Medulla oblongata (tissue), 1 donor: Measurements from ENCODE around the gene DET1.
"Not testable (repeated sequence)": the region's sequence is repeated elsewhere in the genome, so short reads cannot be mapped to it uniquely, and the experiment has no call there.

Experiments
- DNase-seq: peaks from one replicate; pipeline ENCODE4 v3.0.0-alpha.2; 2015; ENCODE audit errors: extremely low spot score

Gene DET1

DNA sequence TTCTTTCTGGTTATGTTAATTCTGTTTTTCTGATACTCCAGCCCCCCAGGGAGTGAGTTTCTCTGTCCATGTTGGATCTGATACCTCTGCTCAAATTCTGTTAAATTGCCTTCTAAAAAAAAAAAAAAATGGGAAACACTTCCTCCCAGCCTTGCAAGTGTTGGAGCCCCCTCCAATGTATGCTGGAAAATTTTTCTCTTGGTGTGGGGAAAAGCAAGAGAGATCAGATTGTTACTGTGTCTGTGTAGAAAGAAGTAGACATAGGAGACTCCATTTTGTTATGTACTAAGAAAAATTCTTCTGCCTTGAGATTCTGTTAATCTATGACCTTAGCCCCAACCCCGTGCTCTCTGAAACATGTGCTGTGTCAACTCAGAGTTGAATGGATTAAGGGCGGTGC is 6.1 kb downstream of the DET1 start:
- not testable (repeated sequence) for DNase-seq

DNA sequence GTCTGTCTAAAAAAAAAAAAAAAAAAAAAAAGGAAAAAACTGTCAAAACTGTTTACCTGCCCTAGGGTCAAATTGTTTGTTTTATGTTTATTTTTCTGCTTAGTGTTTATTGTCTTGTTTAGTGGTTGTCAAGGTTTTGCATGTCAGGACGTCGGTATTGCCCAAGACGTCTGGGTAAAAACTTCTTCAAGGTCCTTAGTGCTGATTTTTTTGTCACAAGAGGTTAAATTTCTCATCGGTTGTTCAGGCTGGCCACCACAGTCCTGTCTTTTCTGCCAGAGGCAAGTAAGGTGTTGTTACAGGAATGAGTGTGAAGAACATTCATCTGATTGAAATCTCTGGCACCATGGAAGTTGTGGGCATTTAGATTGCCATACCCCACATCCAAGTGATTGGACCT is 7.0 kb downstream of the DET1 start:
- no peak for DNase-seq

DNA sequence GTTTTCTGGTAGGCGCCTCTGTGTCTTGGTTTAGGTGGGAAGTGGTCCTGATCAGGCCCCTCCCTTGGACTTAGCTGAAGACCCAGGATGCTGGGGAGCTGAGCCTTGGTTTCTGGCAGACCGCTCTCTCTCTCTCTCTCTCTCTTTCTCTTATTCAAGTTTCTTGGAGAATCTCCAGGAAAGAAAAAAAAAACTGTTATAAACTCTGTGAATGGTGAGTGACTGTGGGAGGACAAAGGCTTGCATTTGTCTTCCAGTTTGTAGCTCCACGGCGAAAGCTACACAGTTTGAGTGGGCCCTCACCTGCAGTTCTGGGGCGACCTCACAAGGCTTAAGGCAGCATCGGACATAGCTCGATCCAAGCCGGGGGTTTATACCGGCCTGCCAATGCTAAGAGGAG is 7.5 kb downstream of the DET1 start:
- peak; percentile 41 for DNase-seq

GRCh38 chr15:88537591-88538317 is 8.7 kb downstream of the DET1 start:
- no peak for DNase-seq

GRCh38 chr15:88535607-88536313 is 10.7 kb downstream of the DET1 start:
- DNase-seq: no peak

DNA sequence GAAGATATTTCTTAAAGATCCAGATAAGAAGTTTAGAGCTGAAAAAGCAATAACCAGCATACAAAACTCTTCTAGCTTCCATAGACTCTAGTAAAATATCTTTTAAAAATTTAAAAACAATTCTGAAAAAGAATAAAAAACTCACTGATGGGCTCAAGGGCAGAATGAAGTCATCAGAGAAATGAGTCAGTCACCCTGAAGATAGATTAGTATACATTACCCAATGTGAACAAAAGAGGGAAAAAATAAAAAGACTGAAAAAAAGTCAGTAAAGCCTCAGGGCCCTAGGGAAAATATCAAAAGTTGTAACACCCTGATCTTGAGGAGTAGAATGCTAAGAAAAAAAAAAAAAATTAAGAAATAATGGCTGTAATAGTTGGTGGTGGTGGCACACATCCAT is 11.4 kb downstream of the DET1 start:
- DNase-seq: no peak

GRCh38 chr15:88533376-88533775 is 13.1 kb downstream of the DET1 start:
- DNase-seq: no peak

DNA sequence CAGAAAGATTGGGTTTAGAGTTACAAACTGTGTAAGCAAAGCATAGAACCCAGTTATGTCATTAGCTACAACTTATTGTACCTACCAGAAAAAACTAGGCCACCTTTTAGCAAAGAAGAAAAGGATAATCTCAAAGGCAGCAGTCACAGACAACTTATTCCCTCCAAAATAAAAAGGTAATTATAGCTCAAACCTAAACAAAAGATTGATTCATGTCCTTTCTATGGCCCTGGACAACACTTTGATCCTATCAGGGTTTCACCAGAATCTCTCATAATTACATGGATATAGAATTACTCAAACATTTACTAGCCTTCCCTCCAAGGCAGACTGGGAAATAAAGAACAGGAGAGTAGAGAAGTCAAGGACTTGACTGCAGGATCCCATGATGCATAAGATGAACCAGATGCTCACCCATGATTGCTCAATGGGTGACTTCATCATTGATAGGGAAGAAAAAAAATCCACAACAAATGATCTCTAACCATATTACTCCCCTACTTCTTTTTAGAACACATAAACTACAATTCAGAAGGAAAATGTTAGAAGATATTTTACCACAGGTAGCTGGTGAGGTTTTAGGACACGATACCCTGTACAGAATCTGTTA is 17.4 kb downstream of the DET1 start:
- no peak for DNase-seq

GRCh38 chr15:88526247-88526879 is 20.1 kb downstream of the DET1 start:
- no peak for DNase-seq

GRCh38 chr15:88525418-88525817 is 21.1 kb downstream of the DET1 start:
- no peak for DNase-seq

DNA sequence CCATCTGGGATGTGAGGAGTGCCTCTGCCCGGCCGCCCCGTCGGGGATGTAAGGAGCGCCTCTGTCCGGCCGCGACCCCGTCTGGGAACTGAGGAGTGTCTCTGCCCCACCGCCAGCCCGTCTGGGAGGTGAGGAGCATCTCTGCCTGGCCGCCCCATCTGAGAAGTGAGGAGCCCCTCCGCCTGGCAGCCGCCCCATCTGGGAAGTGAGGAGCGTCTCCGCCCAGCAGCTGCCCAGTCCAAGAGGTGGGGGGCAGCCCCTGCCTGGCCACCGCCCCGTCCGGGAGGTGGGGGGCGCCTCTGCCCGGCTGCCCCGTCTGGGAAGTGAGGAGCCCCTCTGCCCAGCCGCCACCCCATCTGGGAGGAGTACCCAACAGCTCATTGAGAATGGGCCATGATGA is 22.4 kb downstream of the DET1 start:
- not testable (repeated sequence) for DNase-seq

DNA sequence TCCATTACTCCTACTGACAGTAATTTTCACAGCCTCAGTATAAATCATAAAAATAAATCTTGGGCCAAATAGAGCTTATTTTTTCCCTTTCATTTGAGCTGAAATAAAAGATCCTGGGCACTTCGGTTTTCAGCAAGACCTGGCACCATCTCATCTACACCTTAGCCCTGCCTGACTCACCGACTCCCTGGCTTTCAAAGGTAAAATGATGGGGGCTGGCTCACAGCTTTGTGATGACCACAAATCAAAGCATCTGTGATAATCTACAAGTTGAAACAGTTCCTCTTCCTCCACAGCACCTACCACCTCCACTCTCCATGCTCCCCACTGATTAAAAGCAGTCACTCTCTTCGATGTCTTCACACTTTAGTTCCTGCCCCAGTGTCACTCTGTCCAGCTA is 27.6 kb downstream of the DET1 start:
- DNase-seq: no peak

DNA sequence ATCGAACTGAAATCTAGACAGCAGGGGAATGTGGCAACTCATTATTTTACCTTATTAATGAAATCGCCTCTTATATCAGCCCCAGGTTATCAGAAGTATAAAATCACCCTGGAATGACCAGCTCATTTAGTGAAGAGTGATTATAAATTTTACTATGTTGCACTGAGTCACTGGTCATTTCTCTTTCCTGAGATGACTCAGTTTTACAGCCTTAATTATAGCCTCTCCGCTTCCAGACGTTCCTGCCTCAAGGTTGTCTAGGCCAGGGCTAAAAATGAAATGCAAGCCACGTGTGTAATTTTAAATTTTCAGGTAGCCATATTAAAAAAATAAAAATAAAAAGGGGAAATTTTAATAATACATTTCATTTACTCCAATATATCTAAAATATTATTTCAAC is 33.3 kb downstream of the DET1 start:
- no peak for DNase-seq

GRCh38 chr15:88512601-88513000 is 33.9 kb downstream of the DET1 start:
- no peak for DNase-seq

GRCh38 chr15:88512078-88512477 is 34.4 kb downstream of the DET1 start:
- no peak for DNase-seq

DNA sequence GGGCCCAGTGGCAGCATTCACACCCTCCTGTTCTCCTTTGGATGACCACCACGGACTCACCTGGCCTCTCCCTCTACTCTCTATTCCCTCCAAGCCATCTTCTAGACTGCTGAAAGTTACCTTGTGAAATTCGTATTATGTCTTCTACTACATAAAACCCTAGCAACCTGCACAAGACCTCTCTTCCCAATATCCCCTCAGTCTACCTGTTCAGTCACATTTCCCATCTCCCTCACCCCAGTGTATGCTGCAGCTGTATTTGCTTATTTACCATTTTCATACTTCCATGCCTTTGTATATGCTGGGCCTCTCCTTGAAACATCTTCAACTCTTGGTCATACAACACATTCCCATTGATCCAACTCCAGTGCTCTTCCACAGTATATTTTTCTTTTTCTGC is 35.3 kb downstream of the DET1 start:
- no peak for DNase-seq

DNA sequence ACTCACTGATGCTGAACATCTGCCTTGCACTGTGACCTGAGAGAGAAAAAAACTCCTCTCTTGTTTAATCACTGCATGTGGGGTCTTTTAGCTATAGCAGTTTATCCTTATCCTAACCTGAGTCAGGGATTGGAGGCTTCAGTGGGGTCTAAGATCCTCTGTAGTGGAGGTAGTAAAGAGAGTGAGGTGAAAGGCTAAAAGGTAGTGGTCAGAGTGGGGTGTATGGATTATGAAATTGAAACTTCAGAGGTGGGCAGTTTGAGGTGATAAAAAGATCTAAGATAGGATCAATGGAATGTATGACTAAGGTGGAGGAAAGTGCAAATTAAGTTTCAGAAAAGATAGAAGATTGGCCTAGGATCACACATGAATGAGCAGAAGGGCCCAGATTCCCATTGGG is 36.5 kb downstream of the DET1 start:
- no peak for DNase-seq

GRCh38 chr15:88509321-88509720 is 37.2 kb downstream of the DET1 start:
- no peak for DNase-seq

GRCh38 chr15:88506628-88507027 is 39.9 kb downstream of the DET1 start:
- DNase-seq: peak; percentile 16

GRCh38 chr15:88505721-88506120 is 40.8 kb downstream of the DET1 start:
- no peak for DNase-seq

DNA sequence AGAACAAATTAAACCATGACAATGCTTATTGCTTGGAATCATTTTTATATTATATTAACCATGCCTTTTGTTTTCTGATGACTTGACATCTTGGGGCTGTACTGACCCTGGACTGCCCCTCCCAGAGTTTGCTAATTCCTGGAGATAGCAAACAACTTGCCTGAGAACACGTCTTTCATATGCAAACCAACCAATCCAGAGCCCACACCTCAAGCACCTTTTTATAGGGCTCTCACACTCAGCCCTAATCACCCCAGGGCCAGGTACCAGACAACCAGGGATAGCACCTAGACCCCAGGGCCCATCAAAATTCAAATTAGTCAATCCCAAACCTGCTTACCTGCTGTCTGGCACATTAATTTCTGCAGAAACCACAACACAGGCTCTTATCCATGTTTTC is 42.0 kb downstream of the DET1 start:
- no peak for DNase-seq

- no peak for DNase-seq
Measured at GRCh38 chr15:88498996-88499395, 47.5 kb downstream of the DET1 start.
